Endothelial cell of umbilical vein (primary cell): Measurements from ENCODE around the gene NLE1. TPM values are rescaled to one million over a fixed set of nuclear protein-coding genes. Genes with fewer than 3 reads are reported as not detected.

Source experiments
- BruUV-seq: library from RNA; stranded (reverse); fragments of 400-500 nt; replicated peaks from 2 replicates; lab custom pipeline; 2021; lab: Mats Ljungman, UMichigan
- CTCF ChIA-PET: fragments of 300-600, 350-600 bp; sonication (Branson Sonifier 250); formaldehyde crosslinking; loops from one replicate; lab custom pipeline; 2021; ENCODE audit warnings: antibody characterized with exemption, inconsistent platforms; lab: Charles Lee
- POLR2A ChIA-PET: fragments of 300-600, 350-600 bp; sonication (Branson Sonifier 250); formaldehyde crosslinking; loops from one replicate; lab custom pipeline; 2021; ENCODE audit warnings: antibody characterized with exemption, inconsistent platforms; lab: Charles Lee
- DNase-seq: peaks from one replicate; pipeline ENCODE4 v3.0.0-alpha.2; 2011; ENCODE audit warnings: low read depth, low spot score
- FAIRE-seq: peaks from 2 replicates; lab custom pipeline; 2011; peaks lifted over from hg19 to GRCh38; lab: Jason Lieb, UNC
- H2AFZ ChIP-seq: 2 replicates; pipeline ENCODE4 v1.6.0; 2012; ENCODE audit warnings: low read depth, low read length, control low read depth, inconsistent platforms
- H3K27ac ChIP-seq: 2 replicates; pipeline ENCODE4 v1.5.1; 2011; ENCODE audit warnings: low read depth, mild to moderate bottlenecking, control low read depth, low read length, moderate library complexity; ENCODE audit not compliant: insufficient read depth
- H3K27me3 ChIP-seq, 2 experiments: 2 replicates each; pipeline versions ENCODE4 v1.6.0 to v1.6.1; 2011; ENCODE audit warnings: low read length in 2 of 2, mixed read lengths in 1 of 2; ENCODE audit not compliant: control insufficient read depth in 2 of 2, insufficient read depth in 2 of 2
- H3K36me3 ChIP-seq, 2 experiments: 2 replicates in 1 of 2; 3 replicates in 1 of 2; pipeline ENCODE4 v1.5.1; 2011; ENCODE audit warnings: low read length in 2 of 2, mild to moderate bottlenecking in 1 of 2, moderate library complexity in 1 of 2; ENCODE audit not compliant: control insufficient read depth in 2 of 2, insufficient read depth in 2 of 2; ENCODE audit errors: extremely low read depth in 1 of 2
- H3K4me1 ChIP-seq: 3 replicates; pipeline ENCODE4 v1.5.1; 2011; ENCODE audit warnings: mild to moderate bottlenecking, low read length; ENCODE audit not compliant: control insufficient read depth, insufficient read depth; ENCODE audit errors: extremely low read depth
- H3K4me2 ChIP-seq: 2 replicates; pipeline ENCODE4 v1.6.1; 2011; ENCODE audit warnings: low read length, control low read depth, mixed read lengths; ENCODE audit not compliant: insufficient read depth
- H3K4me3 ChIP-seq, 3 experiments: fragments of 200-600 bp in 1 of 3; sonication (generic), shearing (Covaris generic) in 1 of 3; replicated peaks in 1 of 3; 2 replicates each; pipeline ENCODE4 v1.5.1; 2011 to 2016; ENCODE audit warnings: control low read depth in 3 of 3, low read length in 3 of 3, mild to moderate bottlenecking in 2 of 3, inconsistent platforms in 1 of 3, low read depth in 1 of 3, moderate library complexity in 1 of 3; ENCODE audit not compliant: insufficient read depth in 1 of 3
- H3K79me2 ChIP-seq: 2 replicates; pipeline ENCODE4 v1.6.0; 2012; ENCODE audit warnings: low read length, inconsistent platforms; ENCODE audit not compliant: control insufficient read depth, insufficient read depth
- H3K9ac ChIP-seq: replicated peaks from 2 replicates; pipeline ENCODE3; 2011; ENCODE audit warnings: low read length, control low read depth; ENCODE audit not compliant: insufficient read depth; ENCODE audit errors: extremely low read depth
- H3K9me1 ChIP-seq: replicated peaks from 3 replicates; pipeline ENCODE4 v1.6.0; 2011; ENCODE audit warnings: mild to moderate bottlenecking, low read length; ENCODE audit not compliant: control insufficient read depth, insufficient read depth; ENCODE audit errors: extremely low read depth
- H3K9me3 ChIP-seq: replicated peaks from 2 replicates; pipeline ENCODE4 v1.5.1; 2012; ENCODE audit warnings: low read length, inconsistent platforms; ENCODE audit not compliant: control insufficient read depth, insufficient read depth
- H4K20me1 ChIP-seq: replicated peaks from 2 replicates; pipeline ENCODE3; 2011; ENCODE audit warnings: mild to moderate bottlenecking, low read length; ENCODE audit not compliant: control insufficient read depth, insufficient read depth; ENCODE audit errors: extremely low read depth
- CTCF ChIP-seq, 2 donors: IDR thresholded peaks; 1 replicate in 1 of 2; 2 replicates in 1 of 2; pipeline ENCODE4 v1.5.1; 2011; ENCODE audit warnings: low read length in 2 of 2, mild to moderate bottlenecking in 2 of 2, moderate library complexity in 2 of 2, control low read depth in 1 of 2, inconsistent platforms in 1 of 2, low read depth in 1 of 2; ENCODE audit not compliant: insufficient read depth in 1 of 2; ENCODE audit errors: extremely low read depth in 1 of 2
- EZH2 ChIP-seq: IDR thresholded peaks from 2 replicates; pipeline ENCODE4 v1.6.1; 2012; ENCODE audit warnings: borderline replicate concordance, low read depth, mild to moderate bottlenecking, moderate library complexity, low read length, inconsistent platforms; ENCODE audit not compliant: severe bottlenecking
- FOS ChIP-seq: IDR thresholded peaks from 2 replicates; pipeline ENCODE4 v1.6.1; 2011; ENCODE audit warnings: mild to moderate bottlenecking, low read length, moderate library complexity, borderline replicate concordance; ENCODE audit not compliant: insufficient read depth
- GATA2 ChIP-seq: IDR thresholded peaks from 2 replicates; pipeline ENCODE4 v1.7.0; 2011; ENCODE audit warnings: low read depth, mild to moderate bottlenecking, moderate library complexity, mixed read lengths, low read length; ENCODE audit not compliant: insufficient read length, insufficient read depth
- JUN ChIP-seq: IDR thresholded peaks from 2 replicates; pipeline ENCODE4 v1.6.1; 2011; ENCODE audit warnings: borderline replicate concordance, low read depth; ENCODE audit not compliant: insufficient read length, insufficient read depth
- MAX ChIP-seq: IDR thresholded peaks from 2 replicates; pipeline ENCODE4 v1.6.1; 2011; ENCODE audit not compliant: insufficient read depth, insufficient read length
- MYC ChIP-seq: IDR thresholded peaks from one replicate; pipeline ENCODE4 v1.6.1; 2011; ENCODE audit warnings: mild to moderate bottlenecking, low read depth, low read length
- POLR2A ChIP-seq: IDR thresholded peaks from 2 replicates; pipeline ENCODE4 v1.6.1; 2012; ENCODE audit warnings: low read depth, mild to moderate bottlenecking, control low read depth, low read length
- POLR2AphosphoS5 ChIP-seq: IDR thresholded peaks from 2 replicates; pipeline ENCODE4 v1.6.1; 2012; ENCODE audit warnings: low read depth, mild to moderate bottlenecking, control low read depth, low read length, moderate library complexity; ENCODE audit not compliant: insufficient read depth
- dilution Hi-C: fragments of 300-500 bp; cut with MboI; formaldehyde crosslinking; loops from one replicate; pipeline ENCODE4 v1.15.0; 2019; ENCODE audit warnings: low sequenced_read_pairs; ENCODE audit not compliant: extremely low pct_ligation_motif_present
- intact Hi-C: fragments of 100-400 bp; cut with micrococcal nuclease; formaldehyde crosslinking; loops from one replicate; pipeline ENCODE4 v1.10.0; 2022
- polyA plus RNA-seq, 4 experiments: library from polyadenylated mRNA; depleted of rRNA in 3 of 4; stranded (reverse) in 3 of 4; unstranded in 1 of 4; fragments of >200 nt; gene quantifications; 2 replicates each; pipeline versions ENCODE4 v1.2.1 to v1.2.3, GENCODE V29; 2011 to 2012; ENCODE audit warnings: missing spikeins in 1 of 4
- total RNA-seq: library from RNA; stranded (reverse); gene quantifications from 2 replicates; pipeline ENCODE4 v1.2.3, GENCODE V29; 2021

NLE1 gene
- total and polyA plus RNA-seq, 2 donors (not counting 3 experiments of a cell fraction or from before 2014, with no cell fraction given) = 19.1 to 22.8 TPM

- H3K36me3 ChIP-seq = no peaks in the 10 kb centered on the region
- no peak for FAIRE-seq
Measured at GRCh38 chr17:35159940-35160339, 17.8 kb upstream of the NLE1 start.

More at GRCh38 chr17:35159940-35160339, 17.8 kb upstream of the NLE1 start:
- Histone ChIP-seq H3K9ac (no peak overlapping the region), H3K79me2 (no peaks in the 10 kb centered on the region), H3K4me3 (no peak overlapping the region), H2AFZ (no peak overlapping the region), H3K4me1 (no peaks in the 10 kb centered on the region), H4K20me1 (no peaks in the 10 kb centered on the region), H3K9me1 (no peaks in the 10 kb centered on the region), H3K4me2 (no peak overlapping the region), H3K27me3 (peaks cover 4 to 11% of the 10 kb centered on the region in 2 experiments), H3K9me3 (no peaks in the 10 kb centered on the region), H3K27ac (no peak overlapping the region)
- POLR2A ChIA-PET = no interaction called here
- BruUV-seq = no TSS peak
- no peak for DNase-seq
- TF ChIP-seq POLR2A (no peak), MAX (no peak), MYC (no peak), POLR2AphosphoS5 (no peak), EZH2 (no peak), FOS (no peak), JUN (no peak), CTCF (IDR thresholded peaks at IDR 0.05; ENCODE audit: extremely low read depth in 1 of 2, insufficient read depth in 1 of 2, low read depth in 1 of 2, low read length in 2 of 2) (no peak), GATA2 (no peak)
- CTCF ChIA-PET = no interaction called here
- dilution Hi-C loops (no loop called here), intact Hi-C loops (no loop called here)
